Activated naive CD8-positive, alpha-beta T cell treated with anti-CD3 and anti-CD28 coated beads, Interleukin-2, amount 10 ng/mL, durations not matched to agents 7 days and 5 days (primary cell): ENCODE results near the gene UBE2D3. TPM values are rescaled to one million over a fixed set of nuclear protein-coding genes. Genes with fewer than 3 reads are reported as not detected.
"Not testable (repeated sequence)": the region's sequence is repeated elsewhere in the genome, so short reads cannot be mapped to it uniquely, and the experiment has no call there.

Experiments used
- ATAC-seq: fragments of 150-1000 bp; cut with Tn5 transposase; one replicate; pipeline ENCODE4 v1.10.0; 2021; ENCODE audit warnings: low read depth, moderate library complexity
- POLR2A ChIA-PET: fragments of 350-600 bp; sonication (Branson Sonifier 250); formaldehyde crosslinking; loops from one replicate; lab custom pipeline; 2021; ENCODE audit warnings: antibody characterized with exemption; lab: Charles Lee
- DNase-seq: peaks from one replicate; pipeline ENCODE4 v3.0.0; 2021
- H3K27ac Mint-ChIP-seq: one replicate; pipeline ENCODE4 v1.8.0; 2022; ENCODE audit warnings: mild to moderate bottlenecking, mixed read lengths
- H3K27me3 Mint-ChIP-seq: one replicate; pipeline ENCODE4 v1.8.0; 2022; ENCODE audit warnings: mild to moderate bottlenecking, moderate library complexity, mixed read lengths
- H3K36me3 Mint-ChIP-seq: one replicate; pipeline ENCODE4 v1.8.0; 2021; ENCODE audit warnings: mild to moderate bottlenecking, mixed read lengths
- H3K4me1 Mint-ChIP-seq: one replicate; pipeline ENCODE4 v1.8.0; 2021; ENCODE audit warnings: mixed read lengths
- H3K4me3 Mint-ChIP-seq: one replicate; pipeline ENCODE4 v1.8.0; 2022; ENCODE audit warnings: mild to moderate bottlenecking, moderate library complexity, mixed read lengths
- H3K9me3 Mint-ChIP-seq: one replicate; pipeline ENCODE4 v1.8.0; 2021; ENCODE audit warnings: mixed read lengths
- total RNA-seq, 2 experiments: library from RNA; stranded (reverse); gene quantifications; one replicate each; pipeline ENCODE4 v1.2.3, GENCODE V29; 2021

UBE2D3 gene
- total RNA-seq, 2 experiments from 2014 or later, result 376 to 380 TPM

DNA sequence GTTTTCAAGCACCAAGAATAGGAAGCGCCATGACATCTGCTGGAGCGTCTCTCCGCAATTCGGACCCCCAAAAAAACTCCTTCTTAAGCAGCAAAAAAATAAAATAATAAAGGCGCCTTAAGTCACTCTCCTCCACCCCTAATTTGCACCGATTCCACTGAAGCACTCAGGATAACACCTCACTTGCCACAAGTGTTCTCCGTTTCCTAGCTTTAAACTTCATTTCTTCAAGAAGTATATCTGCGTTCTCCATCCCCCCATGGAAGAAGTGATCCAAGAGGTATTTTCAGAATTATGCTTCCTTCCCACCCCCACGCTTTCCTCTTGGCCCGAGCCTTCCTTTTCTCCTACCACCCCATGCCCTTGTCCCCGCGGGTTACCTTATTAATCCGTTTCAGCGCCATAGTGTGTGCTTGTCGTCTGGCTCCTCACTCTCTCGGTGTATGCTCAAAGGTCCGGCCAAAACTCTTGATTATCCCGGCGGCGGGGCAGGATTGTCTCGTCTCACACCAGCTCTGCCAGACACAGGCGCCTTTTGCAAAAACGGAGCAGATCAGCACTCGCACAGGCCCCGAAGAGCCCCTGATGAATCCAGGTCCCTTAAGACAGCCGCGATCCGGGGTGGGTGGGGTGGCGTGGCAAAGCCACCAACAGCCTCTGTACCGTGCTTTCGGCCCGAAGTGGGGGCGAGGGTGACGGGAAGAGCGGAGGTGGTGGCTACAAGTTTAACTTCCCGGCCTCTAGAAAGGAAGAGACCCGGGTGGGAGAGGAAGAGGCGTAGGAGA, 1.1 kb downstream of the UBE2D3 start:
- Mint-ChIP-seq H3K27me3 (no peaks in the 10 kb centered on the region), H3K4me1 (peaks cover 29% of the 10 kb centered on the region), H3K9me3 (no peaks in the 10 kb centered on the region), H3K4me3 (no peak overlapping the region), H3K36me3 (peaks cover 13% of the 10 kb centered on the region), H3K27ac (no peak overlapping the region)
- ATAC-seq (peak; percentile 1), DNase-seq (peak; percentile 79)
- POLR2A ChIA-PET, result interaction anchor here (0.8 to 8.2 kb wide), 11 partner anchors 10 to 324 kb away, joined by 3 to 226 read pairs (median 15); partner anchors contain the start of genes CISD2, MANBA and NFKB1

DNA sequence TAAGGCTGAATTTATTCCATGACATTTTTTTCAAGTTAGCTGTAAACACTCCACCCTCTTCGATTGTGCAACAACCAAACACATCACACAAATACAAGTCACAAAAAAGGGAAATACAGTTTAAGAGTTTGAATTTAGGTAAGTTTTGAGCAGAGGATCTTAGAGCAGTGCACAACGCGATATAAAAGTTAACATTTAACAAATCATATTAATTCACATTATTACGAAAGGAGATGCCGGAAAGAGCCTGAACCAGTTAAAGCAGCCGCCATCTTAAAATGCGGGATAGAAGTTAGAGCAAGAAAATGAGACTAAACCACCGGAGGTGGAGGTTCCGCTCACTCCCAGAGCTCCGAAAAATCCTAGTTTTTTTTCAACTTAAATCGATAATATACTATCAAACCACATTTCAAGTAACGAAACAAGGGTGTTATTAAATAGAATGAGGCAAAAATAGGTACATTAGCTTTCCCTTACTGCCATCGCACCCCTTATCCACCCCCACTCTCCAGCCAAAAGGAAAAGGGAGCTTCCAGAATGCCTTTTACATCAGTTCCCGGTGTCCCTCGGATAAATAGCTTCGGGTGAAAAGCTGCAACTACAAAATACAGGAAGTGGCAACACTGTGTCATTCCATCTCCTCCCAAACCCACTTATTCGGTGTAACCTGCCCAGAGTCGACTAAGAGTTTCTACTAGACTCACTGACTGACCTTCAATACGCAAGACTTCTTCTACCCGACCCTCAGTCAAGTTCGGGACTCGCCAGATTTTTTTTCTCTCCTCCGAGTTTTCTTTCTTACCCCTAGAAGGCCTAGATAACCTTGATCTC, 1.9 kb downstream of the UBE2D3 start:
- Mint-ChIP-seq H3K27ac (no peak overlapping the region), H3K36me3 (peaks cover 14% of the 10 kb centered on the region), H3K27me3 (no peaks in the 10 kb centered on the region), H3K4me1 (peaks cover 36% of the 10 kb centered on the region), H3K9me3 (no peaks in the 10 kb centered on the region), H3K4me3 (no peak overlapping the region)
- ATAC-seq, result no peak
- DNase-seq, result no peak
- POLR2A ChIA-PET, result interaction anchor here (0.6 to 8.2 kb wide), 7 partner anchors 9 to 306 kb away, joined by 3 to 226 read pairs (median 23); partner anchors contain the start of genes CISD2 and MANBA

DNA sequence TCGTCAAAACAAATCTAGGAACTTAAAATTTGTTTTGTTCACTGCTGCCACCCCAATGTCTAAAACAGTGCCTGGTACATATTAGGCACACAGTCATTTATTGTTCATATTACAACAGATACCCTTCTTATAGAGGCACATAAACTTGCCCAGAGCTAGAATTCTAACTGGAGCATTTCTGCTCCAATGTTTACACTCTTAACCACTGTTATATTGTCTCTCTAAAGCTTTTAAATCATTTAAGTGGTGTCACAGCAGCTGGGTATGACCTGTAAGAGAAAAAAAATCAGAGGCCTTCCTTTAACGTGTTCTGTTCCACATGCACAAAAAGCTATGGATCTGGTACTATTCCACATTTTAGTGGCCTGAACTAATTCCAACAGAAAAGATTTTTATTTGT, 3.0 kb downstream of the UBE2D3 start:
- no peak overlapping the region for H3K27ac Mint-ChIP-seq
- no peak for ATAC-seq
- H3K4me1 Mint-ChIP-seq, result peaks cover 44% of the 10 kb centered on the region
- H3K27me3 Mint-ChIP-seq, result no peaks in the 10 kb centered on the region
- no peak overlapping the region for H3K4me3 Mint-ChIP-seq
- no peak for DNase-seq
- POLR2A ChIA-PET, result interaction anchor here (8.2 kb wide), 1 partner anchor 43 kb away, joined by 226 read pairs; the partner anchor contains the start of gene CISD2
- peaks cover 20% of the 10 kb centered on the region for H3K36me3 Mint-ChIP-seq
- H3K9me3 Mint-ChIP-seq, result no peaks in the 10 kb centered on the region

DNA sequence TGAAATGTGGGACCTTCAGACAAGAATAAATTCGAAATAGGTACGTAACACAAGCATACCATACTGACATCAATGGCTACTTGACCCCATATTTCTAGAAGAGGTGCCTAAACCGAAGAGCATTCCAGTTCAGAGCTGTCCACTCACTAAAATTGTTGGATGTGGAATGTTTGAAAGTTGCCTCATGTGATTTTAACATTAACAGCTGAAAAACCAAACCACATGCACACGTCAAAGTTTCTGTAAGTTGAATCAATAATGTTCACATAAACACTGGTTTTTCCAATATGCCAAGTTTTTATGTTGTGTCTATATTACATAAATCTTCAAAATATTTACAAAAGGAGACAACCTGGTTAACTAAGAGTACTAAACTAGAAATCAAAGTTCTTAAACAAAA, 3.5 kb downstream of the UBE2D3 start:
- ATAC-seq (no peak), DNase-seq (no peak)
- Mint-ChIP-seq H3K9me3 (no peaks in the 10 kb centered on the region), H3K4me3 (no peak overlapping the region), H3K27me3 (no peaks in the 10 kb centered on the region), H3K4me1 (peaks cover 41% of the 10 kb centered on the region), H3K36me3 (peaks cover 22% of the 10 kb centered on the region), H3K27ac (no peak overlapping the region)
- POLR2A ChIA-PET, result interaction anchor here (1.2 to 8.2 kb wide), 3 partner anchors 17 to 63 kb away, joined by 3 to 226 read pairs (median 8); partner anchors contain the start of genes CISD2 and MANBA

DNA sequence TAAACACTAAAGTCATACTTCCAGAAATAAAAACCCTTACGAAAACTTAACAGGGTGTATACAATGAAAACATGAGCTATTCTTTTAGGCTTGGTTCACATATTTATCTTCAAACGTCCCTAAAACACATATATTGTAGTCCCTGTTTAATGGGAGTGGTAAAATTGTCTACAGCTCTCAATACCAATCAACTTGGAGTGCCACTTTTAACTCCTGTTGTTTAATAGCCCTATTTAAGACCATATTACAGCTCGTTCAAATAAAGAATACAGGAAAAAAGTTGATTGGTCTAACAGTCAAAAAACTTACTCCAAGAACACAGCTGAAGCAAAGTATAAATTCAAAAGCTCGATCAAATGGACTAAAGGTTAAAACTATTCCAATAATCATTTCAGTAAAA, 3.9 kb downstream of the UBE2D3 start:
- H3K27me3 Mint-ChIP-seq, result no peaks in the 10 kb centered on the region
- peaks cover 24% of the 10 kb centered on the region for H3K36me3 Mint-ChIP-seq
- ATAC-seq (no peak), DNase-seq (no peak)
- H3K4me3 Mint-ChIP-seq, result no peak overlapping the region
- no peak overlapping the region for H3K27ac Mint-ChIP-seq
- POLR2A ChIA-PET, result interaction anchor here (1.2 to 8.2 kb wide), 3 partner anchors 17 to 63 kb away, joined by 3 to 226 read pairs (median 8); partner anchors contain the start of genes CISD2 and MANBA
- H3K9me3 Mint-ChIP-seq, result no peaks in the 10 kb centered on the region
- H3K4me1 Mint-ChIP-seq, result peaks cover 41% of the 10 kb centered on the region

DNA sequence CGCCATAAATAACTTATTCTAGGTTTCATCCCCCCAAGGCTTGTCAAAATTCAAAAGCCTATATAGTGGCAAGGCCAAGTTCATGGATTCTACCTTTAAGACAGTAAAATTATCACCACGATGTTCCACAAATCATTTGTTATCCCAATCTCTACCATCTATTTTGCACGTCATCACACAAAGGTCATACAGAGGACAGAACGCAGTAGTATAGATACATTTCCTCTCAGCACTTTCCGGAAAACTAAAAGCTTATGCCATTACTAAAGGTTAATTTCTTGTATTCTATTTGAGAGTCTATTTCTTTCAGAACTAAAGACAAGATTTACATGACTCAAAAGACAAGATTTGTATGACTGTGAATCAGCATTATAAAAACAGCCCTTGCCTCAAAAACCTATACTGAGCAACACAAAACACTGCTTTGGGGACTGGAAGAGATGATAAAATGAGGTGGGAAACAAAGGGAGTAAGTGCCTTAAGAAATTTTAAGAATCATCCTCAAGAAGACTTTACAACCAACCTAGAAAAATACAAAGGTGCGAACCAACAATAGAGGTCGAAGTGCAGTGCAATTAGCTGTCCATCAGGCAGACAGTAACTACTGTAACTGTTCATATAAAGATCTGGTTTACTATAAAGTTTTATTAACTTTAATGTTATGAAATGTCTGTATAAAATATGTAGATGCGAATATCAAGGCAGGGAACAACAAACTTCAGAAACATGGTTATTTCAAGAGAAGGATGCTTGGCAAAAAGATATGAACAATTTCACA, 7.6 kb downstream of the UBE2D3 start:
- H3K36me3 Mint-ChIP-seq, result peaks cover 33% of the 10 kb centered on the region
- no peaks in the 10 kb centered on the region for H3K27me3 Mint-ChIP-seq
- peaks cover 63% of the 10 kb centered on the region for H3K4me1 Mint-ChIP-seq

DNA sequence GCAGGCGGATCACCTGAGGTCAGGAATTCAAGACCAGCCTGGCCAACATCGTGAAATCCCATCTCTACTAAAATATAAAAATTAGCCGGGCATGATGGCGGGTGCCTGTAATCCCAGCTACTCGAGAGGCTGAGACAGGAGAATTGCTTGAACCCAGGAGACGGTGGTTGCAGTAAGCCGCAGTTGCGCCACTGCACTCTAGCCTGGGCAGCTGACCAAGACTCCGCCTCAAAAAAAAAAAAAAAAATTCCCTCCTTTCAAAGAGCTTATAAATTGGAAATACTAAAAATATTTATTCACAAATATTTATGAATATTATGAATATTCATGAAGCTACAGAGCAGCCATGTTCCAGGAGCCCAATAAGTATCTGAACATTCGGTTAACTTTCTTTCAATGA, 8.3 kb downstream of the UBE2D3 start:
- POLR2A ChIA-PET, result interaction anchor here (1.1 to 2.3 kb wide), 2 partner anchors 8 to 50 kb away, joined by 3 to 9 read pairs; partner anchors contain the start of genes CISD2 and UBE2D3
- not testable (repeated sequence) for H3K27me3 Mint-ChIP-seq, DNase-seq, H3K27ac Mint-ChIP-seq, H3K9me3 Mint-ChIP-seq, ATAC-seq
- peak overlapping the region; percentile 71 for H3K4me3 Mint-ChIP-seq
- peaks cover 29% of the 10 kb centered on the region for H3K36me3 Mint-ChIP-seq
- H3K4me1 Mint-ChIP-seq, result peaks cover 64% of the 10 kb centered on the region

More for the DNA sequence above, 7.6 kb downstream of the UBE2D3 start:
- peak overlapping the region; percentile 72 for H3K27ac Mint-ChIP-seq
- DNase-seq, result no peak
- H3K4me3 Mint-ChIP-seq, result peak overlapping the region; percentile 71
- ATAC-seq, result peak; percentile 31
- POLR2A ChIA-PET, result interaction anchor here (2.3 kb wide), 1 partner anchor 49 kb away, joined by 9 read pairs; the partner anchor contains the start of gene CISD2
- no peaks in the 10 kb centered on the region for H3K9me3 Mint-ChIP-seq

DNA sequence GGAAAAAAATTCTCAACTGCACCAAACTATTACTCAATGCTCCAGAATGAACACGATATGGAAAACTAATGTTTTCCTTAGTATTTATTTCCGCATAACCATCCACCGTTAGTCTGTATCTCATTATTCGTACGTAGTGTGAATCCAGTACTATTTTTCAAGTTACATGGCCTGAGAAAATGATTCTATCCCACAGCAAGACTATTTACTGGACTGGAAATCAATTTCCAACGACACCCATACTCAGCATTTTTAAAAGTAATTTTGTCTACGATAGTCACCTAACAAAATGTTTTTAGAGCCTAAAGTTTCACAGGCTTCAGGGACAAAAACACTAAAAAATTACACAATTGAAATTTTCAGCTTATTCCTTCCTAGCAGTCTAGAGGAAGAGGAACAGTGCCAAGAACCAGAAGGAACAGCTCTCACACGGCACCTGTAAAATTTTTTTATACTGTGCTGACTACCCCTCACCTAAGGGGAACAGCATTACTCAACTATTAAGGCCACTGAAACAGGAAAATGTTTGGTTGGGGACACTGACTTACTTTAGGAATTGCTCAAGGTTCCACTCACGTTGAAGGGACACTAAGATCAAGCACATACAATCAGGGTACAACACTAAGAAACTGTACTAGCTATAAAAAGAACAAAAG, 9.6 kb downstream of the UBE2D3 start:
- Mint-ChIP-seq H3K4me1 (peaks cover 69% of the 10 kb centered on the region), H3K4me3 (peak overlapping the region; percentile 53), H3K27ac (peak overlapping the region; percentile 13), H3K9me3 (no peaks in the 10 kb centered on the region), H3K36me3 (peaks cover 33% of the 10 kb centered on the region), H3K27me3 (no peaks in the 10 kb centered on the region)
- DNase-seq, result no peak
- ATAC-seq, result no peak
- POLR2A ChIA-PET, result interaction anchor here (0.6 to 2.8 kb wide), 3 partner anchors 9 to 1792 kb away, joined by 3 to 30 read pairs (median 4); partner anchors contain the start of gene UBE2D3

DNA sequence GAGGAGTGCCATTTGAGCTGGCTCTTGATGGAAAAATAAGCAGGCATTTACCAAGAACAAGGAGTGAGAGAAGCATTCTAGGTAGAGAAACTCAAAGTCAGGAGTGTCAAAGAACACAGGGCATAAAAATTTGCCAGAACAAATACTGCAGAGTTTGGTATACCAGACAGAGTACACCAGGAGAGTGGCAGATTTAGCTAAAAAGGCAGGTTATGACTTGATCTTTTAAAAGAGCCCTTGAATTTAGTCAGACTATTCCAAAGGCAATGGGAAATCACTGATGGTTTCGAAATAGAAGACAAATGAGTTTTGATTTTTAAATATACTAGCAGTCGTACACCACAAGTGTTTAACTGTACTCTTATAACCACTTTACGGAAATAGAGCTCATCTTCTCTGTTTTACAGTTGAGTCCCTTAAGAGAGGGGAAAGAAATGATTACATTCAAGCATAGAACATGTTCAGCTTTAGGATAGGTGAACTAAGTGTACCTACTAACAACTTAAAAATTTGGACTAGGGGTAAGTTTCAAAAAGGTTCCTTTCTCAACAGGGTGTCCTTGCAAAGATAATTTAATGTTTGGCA, 10.2 kb downstream of the UBE2D3 start:
- H3K27me3 Mint-ChIP-seq, result no peaks in the 10 kb centered on the region
- POLR2A ChIA-PET, result interaction anchor here (1.3 to 2.8 kb wide), 3 partner anchors 9 to 56 kb away, joined by 5 to 30 read pairs (median 6); partner anchors contain the start of genes CISD2, MANBA and UBE2D3
- peaks cover 28% of the 10 kb centered on the region for H3K36me3 Mint-ChIP-seq
- ATAC-seq (peak; percentile 31), DNase-seq (no peak)
- peaks cover 64% of the 10 kb centered on the region for H3K4me1 Mint-ChIP-seq
- no peaks in the 10 kb centered on the region for H3K9me3 Mint-ChIP-seq
- peak overlapping the region; percentile 53 for H3K4me3 Mint-ChIP-seq
- peak overlapping the region; percentile 46 for H3K27ac Mint-ChIP-seq

DNA sequence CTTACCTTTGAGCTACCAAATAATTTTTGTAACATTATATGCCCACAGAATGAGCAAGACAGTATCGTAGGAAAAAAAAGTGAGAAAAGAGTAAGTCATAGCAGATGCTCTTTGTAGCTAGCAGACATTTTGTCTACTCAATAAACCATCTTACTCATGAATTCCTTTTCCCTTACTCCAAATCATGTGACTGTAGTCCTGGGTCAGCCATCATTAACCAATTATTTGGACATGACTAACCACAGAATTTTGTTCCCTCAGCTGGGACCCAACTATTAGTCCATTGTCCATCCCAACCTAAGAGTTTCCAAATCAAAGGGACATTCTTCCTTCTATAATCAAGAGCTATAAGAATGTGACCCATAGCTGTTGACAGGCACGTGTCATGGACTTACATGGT, 11.4 kb downstream of the UBE2D3 start:
- Mint-ChIP-seq H3K9me3 (no peaks in the 10 kb centered on the region), H3K36me3 (peaks cover 30% of the 10 kb centered on the region), H3K4me3 (no peak overlapping the region), H3K27me3 (no peaks in the 10 kb centered on the region), H3K4me1 (peaks cover 68% of the 10 kb centered on the region), H3K27ac (no peak overlapping the region)
- DNase-seq (no peak), ATAC-seq (no peak)
- POLR2A ChIA-PET, result interaction anchor here (1.3 to 2.8 kb wide), 3 partner anchors 11 to 55 kb away, joined by 5 to 30 read pairs (median 6); partner anchors contain the start of genes CISD2, MANBA and UBE2D3

DNA sequence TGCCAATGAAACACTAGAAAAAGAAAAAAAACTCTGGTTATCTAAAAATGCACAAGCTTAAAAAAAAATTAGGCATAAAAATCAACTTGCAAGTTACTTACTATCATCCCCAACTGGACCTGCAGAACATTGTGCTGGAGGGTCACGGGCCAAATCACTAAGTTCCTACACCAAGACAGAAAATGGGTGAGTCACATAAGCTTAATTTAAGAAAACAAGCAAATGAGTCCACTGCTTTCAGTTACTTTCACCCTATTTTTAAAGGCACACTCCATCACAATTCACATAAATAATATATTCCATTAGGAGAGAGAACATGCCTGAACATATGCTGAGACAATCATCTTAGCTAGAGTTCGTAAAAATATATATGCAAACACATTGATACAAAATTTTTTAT, 17.7 kb downstream of the UBE2D3 start:
- no peak for ATAC-seq
- no peaks in the 10 kb centered on the region for H3K9me3 Mint-ChIP-seq
- peak overlapping the region; percentile 9 for H3K4me3 Mint-ChIP-seq
- POLR2A ChIA-PET, result interaction anchor here (0.7 to 3.0 kb wide), 3 partner anchors 17 to 621 kb away, joined by 3 to 23 read pairs (median 3); partner anchors contain the start of gene UBE2D3
- no peak overlapping the region for H3K27ac Mint-ChIP-seq
- H3K4me1 Mint-ChIP-seq, result peaks cover 52% of the 10 kb centered on the region
- H3K27me3 Mint-ChIP-seq, result no peaks in the 10 kb centered on the region
- DNase-seq, result no peak
- peaks cover 43% of the 10 kb centered on the region for H3K36me3 Mint-ChIP-seq
